HG02642 (cell line): ENCODE results near the gene ANTXR2.

Experiments
- ATAC-seq: cut with Tn5 transposase; IDR thresholded peaks from one replicate; pipeline ENCODE4 v1.9.1; 2021; ENCODE audit warnings: mild to moderate bottlenecking; ENCODE audit not compliant: unreplicated experiment, poor library complexity

ANTXR2 gene

DNA sequence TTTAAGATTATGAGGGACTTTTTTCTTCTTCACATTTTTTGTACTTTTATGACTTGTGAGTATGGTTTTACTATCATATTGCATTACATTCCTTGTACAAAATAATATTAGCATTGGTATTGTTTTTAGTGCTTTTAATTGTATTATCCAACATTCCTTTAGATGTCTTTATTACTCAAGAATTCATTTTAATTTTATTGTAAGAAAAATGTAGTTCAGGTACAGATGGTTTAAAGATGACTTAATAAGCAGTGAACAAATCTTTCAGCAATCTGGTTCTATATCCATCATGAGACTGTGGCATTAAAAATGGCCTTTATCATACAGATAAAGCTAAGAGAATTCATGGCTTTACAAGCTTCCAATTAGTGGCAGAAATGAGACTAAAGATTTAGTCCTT lies 191.6 kb downstream of the ANTXR2 start:
- ATAC-seq, result no peak

DNA sequence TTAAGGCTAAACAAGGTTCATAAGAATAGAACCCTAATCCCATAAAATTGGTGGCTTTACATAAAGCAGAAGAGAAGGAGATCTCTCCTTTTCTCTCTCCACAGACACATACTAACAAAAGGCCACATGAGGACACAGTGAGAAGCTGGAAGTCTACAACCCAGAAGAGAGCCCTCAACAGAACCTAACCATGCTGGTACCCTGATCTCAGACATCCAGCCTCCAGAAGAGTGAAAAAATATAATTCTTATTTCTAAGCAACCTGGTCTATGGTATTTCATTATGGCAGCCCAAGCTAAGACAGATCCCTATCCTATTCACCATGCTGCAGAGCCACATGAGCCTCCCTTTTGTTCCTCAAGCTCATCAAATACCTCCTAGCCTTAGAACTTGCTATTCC lies 195.5 kb downstream of the ANTXR2 start:
- no peak for ATAC-seq

DNA sequence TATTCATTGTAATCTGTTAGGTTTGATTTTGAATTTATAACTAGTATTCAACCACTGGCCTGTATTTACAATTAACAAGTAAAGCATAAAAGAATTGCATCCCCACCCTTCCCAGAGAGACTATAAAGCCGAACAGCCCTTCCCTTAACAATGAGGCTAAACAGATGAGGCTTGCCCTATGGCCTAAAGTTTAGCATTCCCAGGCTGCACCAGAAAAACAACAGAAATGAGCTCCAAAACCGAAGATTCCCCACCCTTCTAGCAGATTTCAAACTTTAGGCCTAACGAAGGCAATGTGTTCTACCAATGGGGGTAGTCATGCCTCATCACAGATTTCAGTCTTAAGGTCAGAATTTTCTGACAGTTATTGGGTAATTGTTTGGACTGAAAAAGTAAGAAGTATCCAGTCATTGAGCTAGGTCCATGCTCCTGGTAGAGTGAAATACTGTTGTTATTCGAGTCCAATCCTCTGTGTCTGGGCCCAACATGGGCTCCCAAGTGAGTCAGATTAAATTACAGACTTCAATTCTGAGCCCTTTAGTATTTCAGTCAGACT lies 197.6 kb downstream of the ANTXR2 start:
- no peak for ATAC-seq

DNA sequence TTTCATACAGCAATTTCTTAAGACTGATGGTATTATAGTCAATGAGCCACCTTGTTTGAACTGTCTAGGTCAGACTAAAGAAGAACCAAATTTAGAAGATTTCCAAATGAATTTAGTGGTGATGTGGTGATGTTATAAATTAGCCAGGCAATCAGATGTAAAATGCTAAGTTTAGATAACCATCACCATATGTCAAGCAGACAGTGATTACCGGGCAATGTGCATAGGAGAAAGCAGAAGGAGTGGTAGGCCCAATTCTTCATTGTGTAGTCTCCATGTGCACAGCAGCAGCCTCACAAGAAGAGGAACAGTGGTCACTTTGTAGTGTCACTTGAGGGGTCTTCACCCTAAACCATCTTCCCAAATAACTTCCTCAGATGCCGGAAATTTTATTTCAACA lies 198.8 kb downstream of the ANTXR2 start:
- ATAC-seq, result no peak

DNA sequence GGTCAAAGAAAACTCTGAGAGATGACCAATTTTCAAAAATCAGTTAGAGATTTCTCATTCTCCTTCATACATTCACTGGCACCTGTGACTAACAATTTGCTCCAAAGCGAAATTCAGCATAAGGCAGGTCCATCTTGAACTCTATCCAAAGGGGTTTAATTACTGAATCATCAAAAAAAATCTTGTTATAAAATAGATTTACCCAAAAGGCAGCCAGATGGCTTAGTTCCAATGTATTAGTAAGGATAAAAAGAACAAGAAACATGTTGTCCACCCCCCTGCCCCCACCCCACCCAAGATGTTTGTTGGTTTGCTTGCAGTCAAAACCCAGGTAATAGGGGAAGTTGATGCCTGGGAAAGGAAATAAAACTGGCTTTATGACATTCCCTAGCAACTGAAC lies 200.3 kb downstream of the ANTXR2 start:
- ATAC-seq, result no peak

DNA sequence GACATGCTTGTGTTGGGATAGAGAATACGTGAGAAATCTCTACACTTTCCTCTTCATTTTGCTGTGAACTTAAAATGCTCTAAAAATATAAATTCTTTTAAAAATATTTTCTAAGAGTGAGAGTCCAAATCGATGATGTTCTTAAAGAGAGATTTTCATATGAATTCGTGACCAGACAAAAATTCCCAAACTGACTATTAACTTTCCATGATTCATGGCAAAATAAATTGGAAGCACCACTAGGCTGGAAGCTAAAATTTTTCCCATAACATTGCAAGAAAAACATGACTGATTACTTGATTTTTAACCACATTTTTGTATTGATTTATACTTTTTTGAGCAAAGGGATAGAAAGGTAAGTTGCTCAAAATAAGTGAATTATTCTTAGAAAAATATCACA lies 201.1 kb downstream of the ANTXR2 start:
- no peak for ATAC-seq

DNA sequence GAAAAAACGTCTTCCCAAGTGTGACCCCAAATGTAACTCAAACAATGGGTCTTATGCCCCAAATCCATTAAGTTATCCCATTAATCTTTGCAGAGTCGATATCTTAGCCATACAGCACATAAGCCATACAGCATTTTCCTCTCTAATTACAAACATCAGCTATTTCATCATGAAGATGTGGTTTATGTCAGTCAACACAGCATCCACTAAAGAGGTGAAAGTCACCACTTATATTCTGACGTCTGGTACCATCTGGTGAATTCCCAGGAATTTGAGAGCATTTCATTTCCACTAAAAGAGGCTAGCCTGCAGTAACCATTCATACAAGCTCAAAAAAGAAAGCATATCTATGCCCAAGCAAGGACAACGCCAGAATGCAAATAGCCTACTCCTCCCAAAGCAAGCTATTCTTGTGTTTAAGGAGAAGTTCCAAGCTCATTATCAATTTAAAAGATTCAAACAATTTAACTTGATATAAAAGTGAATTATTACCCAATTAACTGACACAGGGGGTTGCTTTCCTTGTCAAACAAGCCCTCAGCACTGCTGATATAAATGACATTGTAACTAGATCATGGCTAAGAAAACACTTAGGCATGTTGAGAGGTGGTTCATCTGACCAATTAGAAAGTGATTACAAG lies 203.3 kb downstream of the ANTXR2 start:
- ATAC-seq, result no peak

DNA sequence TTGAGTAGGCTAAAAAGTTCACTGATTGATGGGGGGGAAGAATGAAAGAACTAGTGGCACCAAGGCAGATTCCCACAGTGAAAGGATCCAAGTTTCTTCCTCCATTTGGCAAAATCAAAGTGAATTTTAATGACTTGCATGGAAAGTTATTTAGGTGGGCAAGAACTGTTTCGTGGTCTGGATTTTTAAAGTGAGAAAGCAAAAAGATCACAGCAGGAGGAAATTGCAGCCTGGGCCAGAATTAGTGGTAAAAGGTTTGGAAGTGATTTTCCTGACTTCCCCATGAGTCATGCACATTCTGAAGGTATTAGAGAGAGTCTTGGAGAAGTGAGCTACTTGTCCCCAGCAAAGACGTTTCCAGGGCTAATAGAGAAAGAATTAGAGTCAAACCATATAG lies 207.8 kb downstream of the ANTXR2 start:
- no peak for ATAC-seq

DNA sequence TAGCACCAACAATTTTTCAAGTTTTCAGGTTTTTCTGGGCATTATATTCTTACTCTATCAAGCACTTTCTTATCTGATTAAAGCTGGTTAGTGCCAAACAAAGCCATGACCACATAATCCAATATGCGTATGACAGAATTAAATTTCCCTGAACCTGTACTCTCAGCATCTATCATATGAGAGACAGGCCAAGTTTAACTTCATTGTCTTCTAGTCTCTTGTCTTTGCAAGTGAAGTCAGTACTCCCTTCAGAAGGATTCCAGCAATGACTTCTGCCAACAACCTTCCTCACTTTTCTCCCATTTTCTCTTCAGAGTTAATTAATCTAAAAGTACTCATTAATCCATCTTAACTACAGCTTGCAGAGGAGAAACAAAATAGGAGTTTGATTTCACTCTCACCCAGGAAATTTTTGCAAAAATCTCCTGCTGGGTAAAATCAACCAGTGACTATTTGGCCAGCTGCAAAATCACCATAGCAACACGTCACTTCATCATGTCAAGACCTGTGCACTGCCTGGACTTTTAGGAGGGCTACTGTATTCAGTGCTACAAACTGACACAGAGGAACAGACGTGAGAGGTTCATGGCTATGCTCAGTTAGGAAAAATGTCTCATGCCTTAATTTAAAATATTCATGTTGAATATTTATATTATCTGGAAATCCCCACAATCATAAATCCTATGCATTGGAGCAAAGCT lies 208.4 kb downstream of the ANTXR2 start:
- ATAC-seq, result no peak

DNA sequence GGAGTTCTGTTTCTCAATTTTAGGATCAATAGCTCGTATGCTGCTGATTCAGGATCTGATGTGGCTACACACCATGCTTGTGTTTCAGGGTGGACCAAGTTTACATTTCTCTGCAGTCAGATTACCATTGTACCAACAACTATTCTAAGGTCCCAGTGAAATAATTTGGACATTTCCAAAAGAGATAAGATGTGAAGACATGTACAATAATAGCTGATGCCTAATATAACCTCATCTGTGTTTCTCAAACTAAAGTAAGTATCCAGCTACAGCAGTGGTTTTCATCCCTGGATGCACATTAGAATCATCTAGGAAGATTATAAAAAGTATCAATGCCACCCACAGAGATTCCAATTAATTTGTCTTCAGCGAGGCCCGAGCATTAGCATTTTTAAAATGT lies 209.7 kb downstream of the ANTXR2 start:
- no peak for ATAC-seq

DNA sequence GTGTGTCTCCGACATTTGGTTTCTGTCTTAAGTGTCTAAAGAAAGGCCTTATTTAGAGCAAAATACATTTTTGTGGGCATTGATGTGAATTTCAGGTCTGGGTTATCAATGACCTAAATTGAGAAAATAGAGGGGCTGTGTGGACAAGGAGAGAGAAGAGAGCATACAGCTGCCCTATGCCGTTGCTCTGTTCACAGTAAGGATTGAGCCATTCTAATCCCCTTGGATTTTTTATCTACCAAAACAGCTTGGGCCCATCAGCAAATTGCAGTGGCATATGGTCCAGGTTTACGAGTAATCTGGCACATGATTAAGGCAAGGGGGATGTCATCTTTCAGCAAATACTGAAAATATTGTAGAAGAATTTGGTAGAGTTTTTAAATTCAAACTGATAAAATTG lies 210.2 kb downstream of the ANTXR2 start:
- ATAC-seq, result no peak

DNA sequence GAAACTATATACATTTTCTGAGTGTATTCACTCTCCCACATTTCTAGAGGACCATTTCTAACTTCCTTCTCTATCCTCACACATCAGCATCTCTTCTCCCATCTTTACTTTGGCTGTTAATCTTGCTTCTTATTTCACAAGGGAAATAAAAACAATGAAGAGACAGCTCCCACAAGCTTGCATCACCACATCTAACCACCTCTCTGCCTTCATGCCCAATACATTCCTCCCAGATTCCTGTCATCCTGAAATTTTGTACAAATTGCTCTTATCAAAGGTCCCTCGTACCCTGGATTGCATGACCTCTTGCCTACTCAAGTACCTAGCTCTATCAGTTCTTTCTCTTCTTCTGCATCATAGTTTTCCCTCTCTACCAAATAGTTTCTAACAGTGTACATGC lies 215.2 kb downstream of the ANTXR2 start:
- no peak for ATAC-seq

DNA sequence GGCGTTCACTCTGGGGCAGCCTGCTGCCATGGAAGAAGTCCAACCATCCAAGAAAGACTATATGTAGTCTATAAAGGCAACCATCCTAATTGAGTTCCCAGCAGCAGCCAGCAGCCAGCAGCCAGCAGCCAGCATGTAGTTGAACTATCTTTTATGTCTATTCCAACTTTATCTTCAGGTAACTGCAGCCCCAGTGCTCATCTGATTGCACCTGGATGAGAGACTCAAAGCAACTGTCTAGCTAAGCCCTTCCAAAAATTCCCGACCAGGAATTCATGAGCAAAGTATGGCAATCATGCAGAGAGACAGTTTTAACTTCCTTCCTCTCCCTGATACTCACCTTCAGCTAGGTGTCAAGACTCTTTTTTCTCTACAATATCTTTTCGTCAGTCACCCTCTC lies 216.8 kb downstream of the ANTXR2 start:
- no peak for ATAC-seq

DNA sequence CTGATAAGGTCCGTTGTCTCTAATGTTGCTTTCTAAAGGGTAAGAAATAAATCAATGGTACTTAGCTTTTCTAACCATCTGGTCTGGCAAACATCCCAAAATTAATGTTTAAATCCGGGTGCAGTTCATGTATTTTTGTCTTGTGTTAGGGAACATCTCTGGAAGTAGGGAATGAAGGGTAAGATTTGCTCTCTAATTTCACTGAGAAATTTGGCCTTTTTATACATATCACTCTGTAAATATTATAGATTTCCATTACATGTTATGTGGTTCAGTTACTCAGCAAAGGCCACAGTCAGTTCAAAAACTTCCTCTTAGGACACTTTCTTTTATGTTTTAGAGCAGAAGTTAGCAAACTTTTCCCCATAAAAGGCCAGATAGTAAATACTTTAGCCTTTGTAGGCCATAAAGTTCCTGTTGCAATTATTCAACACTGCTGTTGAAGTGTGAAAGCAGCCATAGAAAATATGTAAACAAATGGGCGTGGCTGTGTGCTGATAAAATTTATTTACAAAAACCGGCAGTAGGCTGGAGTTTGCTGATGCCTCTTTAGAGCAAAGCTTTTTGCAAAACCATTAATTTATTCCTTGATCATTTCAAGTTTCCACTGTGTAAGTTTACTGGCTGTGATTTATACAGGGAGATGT lies 218.1 kb downstream of the ANTXR2 start:
- no peak for ATAC-seq

DNA sequence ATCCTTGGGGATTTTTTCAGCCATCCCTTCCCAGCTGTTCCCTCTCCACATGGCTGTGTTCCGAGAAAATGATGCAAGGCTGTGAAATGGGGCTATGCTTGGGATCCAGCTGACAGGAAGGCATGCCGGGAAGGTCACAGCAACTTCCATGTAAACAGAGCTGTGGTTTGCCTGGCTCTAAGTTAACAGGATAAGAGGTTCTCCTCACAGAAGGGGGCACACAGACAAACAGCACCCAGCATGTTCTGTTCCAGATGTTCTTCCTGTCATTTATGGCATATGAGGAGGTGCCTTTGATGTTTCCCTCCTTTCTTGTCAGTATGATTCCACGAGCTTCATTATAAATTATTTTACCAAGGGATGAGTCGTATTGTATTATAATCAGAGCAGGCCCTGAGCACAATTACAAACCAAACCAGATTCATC lies 220.7 kb downstream of the ANTXR2 start:
- ATAC-seq, result no peak

DNA sequence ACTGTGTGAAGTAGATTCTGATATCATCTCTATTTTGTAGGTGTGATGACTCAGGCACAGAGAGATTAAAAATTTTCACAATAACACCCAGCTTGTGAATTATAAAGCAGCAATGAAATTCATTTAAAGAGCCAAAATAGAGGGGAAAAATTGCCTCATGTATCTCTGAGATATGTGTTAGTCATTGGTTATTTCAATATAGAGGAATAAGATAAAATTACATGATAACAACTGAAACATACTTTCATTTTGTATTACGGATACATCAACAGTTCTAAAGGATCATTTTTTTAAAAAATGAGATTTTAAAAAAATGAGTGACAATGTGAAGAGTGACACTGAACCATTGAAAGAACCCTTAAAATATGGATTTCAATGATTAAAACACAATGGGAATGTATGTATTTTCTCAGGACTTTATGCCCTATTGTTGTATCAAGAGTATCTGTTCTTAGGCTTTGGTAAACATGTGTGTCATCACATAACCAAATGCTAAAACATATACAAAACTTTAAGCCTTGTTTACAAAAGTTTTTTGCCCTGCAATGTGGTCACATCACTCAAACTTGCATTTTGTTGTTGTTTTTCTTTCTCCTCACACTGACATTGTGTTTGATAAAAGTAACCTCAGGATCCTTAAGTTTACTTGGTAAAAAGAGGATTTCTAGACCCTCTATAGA lies 221.3 kb downstream of the ANTXR2 start:
- no peak for ATAC-seq
